ENCODE results near the gene C13orf46. TPM values are rescaled to one million over a fixed set of nuclear protein-coding genes. Genes with fewer than 3 reads are reported as not detected.

C13orf46 gene
- total RNA-seq, 1 donor from 2014 or later: 0.48 TPM

DNA sequence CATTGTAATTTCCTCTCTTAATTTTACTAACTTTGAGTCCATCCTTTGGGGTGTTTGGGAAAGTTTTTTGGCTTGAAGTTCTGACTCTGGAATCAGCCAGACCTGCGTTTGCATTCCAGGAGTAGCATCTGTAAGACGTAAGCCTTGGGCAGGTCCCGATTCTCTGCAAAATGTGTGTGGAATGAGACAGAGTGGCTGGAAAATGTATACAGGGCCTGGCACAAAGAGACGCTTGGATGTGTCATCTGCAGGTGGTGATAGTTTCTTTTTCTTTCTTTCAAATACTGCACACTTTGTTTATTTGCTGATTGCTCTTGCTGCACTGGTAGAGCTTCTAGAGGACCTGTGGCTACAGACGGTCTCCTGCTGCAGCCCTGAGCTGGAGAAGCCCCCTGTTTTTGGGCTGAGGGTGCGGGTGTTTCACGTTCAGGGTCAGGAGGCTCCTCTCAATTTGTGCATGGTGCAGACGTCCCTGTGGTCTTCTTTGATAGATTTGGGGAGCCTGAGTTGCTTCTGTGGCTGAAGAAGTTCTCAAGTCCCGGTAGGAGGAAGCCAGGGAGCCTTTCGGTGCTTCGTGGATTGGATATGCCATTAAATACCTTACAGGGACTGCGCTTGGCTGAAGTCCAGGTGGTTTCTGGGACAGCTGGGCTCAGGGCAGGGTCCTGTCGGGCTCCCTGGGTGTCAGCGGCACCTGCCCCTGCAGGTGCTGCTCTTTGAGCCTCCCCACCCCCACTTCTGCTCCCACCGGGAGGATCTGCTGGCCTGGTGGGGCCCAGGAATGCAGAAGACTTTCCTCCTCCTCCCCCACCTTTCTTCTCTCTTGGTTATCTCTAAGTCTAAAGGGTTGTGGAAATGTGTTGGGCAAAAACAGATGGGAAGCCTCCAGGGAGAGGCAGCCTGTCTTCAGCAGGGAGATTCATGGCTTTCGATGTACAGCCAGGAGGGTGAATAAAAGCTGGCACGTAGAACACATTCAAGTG is 66.0 kb downstream of the C13orf46 start:
- peak; percentile 84 for DNase-seq (ENCODE audit: low spot score)

DNA sequence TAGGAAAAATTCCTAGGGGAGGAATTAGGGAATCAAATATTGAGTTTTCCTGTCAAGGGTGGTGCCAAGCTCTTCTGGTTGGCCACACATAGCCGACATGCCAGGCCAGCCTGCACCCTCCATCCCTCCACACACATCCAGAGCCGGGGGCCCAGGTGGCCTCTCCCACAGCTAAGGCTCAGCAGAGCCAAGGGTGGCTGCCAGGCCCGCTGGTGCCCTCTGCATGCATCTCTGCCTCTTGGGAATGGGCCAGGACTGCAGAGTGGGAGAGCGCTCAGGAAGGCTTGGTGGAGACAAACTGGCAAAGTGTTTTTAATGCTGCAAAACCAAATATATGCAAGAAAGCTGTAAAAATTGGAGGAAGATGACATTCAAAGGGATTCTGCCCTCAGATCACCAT is 67.3 kb downstream of the C13orf46 start:
- no peak for DNase-seq (ENCODE audit: low spot score)

DNA sequence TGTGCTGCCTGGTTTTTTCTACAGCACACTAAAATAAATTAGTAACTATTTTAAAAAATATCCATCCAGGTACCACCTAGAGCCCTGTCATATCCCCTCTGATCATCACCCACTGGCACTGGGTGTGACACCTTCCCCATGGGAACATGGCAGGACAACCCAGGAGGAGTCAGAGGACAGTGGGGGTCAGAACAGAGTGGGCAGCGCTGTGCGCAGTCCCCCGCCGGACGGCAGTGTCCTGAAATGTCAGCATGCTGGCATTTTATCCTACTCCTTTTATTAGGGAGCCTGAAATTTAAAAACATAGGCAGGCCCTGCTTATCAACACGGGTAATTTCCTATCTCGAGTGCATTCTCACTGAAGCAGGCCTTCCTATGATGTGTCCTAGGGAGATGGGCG is 67.9 kb downstream of the C13orf46 start:
- DNase-seq (ENCODE audit: low spot score): no peak

DNA sequence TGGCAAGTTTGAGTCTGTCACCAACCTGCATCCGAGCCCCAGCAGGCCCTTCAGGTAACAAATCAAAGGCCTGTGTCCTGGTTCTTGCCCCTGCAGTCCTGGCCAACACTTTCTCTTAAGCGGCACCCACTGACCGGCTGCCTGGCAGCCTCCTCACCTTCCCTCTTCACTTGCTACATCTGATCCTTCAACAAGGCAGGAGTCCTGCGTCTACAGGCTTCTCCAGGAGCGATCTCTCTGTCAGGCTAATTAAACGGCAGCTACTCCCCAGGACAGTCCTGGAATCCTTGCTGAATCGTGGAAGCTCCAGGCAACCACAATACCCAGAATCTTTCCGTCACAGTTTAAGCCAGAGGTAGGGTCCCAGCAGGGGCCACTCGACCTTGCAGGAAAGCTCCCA is 68.9 kb downstream of the C13orf46 start:
- no peak for DNase-seq (ENCODE audit: low spot score)

DNA sequence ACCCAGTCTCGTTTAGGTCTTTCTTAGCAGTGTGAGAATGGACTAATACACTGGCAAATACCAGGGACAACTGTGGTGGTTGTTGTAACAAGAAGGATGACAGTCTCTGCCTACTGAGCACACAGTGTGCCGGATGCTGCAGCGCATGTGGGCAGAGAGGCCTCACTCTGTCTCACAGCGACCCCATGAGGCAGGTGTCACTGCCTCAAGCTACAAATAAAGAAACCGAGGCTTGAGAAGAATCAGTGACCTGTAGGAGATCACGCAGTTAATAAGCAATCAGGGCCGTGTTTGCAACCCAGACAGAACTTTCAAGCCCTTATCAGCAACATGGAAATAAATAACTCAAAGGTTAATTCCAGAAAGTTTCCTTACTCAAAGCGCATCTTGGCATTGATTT is 69.5 kb downstream of the C13orf46 start:
- peak; percentile 62 for DNase-seq (ENCODE audit: low spot score)

DNA sequence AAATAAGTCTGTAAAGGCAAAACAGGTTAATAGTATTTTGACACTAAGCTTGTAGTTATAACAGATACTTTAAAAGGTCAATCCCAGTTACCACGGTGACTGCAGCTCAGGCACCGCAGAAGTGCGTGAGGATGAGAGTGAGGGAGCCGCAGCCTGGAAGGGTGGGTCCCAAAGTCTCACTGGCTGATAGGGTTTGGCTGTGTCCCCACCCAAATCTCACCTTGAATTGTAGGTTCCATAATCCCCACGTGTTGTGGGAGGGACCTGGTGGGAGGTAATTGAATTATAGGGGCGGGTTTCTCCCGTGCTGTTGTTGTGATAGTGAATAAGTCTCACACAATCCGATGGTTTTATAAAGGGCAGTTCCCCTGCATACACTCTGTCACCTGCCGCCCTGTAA is 70.0 kb downstream of the C13orf46 start:
- no peak for DNase-seq (ENCODE audit: low spot score)

Other genes with a start within 250 kb of the C13orf46 start
- 0.24 TPM for gene TMEM255B, start 214.8 kb downstream of the C13orf46 start, total RNA-seq (ENCODE audit: insufficient read depth, low replicate concordance)
- 244 TPM for gene GAS6, start 110.0 kb downstream of the C13orf46 start, total RNA-seq (ENCODE audit: insufficient read depth, low replicate concordance)
- gene RASA3, start 158.5 kb upstream of the C13orf46 start, total RNA-seq (ENCODE audit: insufficient read depth, low replicate concordance): 25.3 TPM
- 7.5 TPM for gene CFAP97D2, start 205.2 kb upstream of the C13orf46 start, total RNA-seq (ENCODE audit: insufficient read depth, low replicate concordance)

All from umbilical cord (tissue), 2 donors.